ENCODE data around the gene PLCG2. TPM values are rescaled to one million over a fixed set of nuclear protein-coding genes. Genes with fewer than 3 reads are reported as not detected.

Gene PLCG2
- total RNA-seq, 1 donor from 2014 or later: 9.1 TPM

GRCh38 chr16:81786321-81786720 is 7.2 kb downstream of the PLCG2 start:
- TF ChIP-seq CTCF (IDR thresholded peaks at IDR 0.05; ENCODE audit: unreplicated experiment): no peak
- Mint-ChIP-seq H3K27me3 (peaks cover 18% of the 10 kb centered on the region), H3K36me3 (ENCODE audit: insufficient read depth) (no peaks in the 10 kb centered on the region), H3K4me1 (ENCODE audit: low read depth) (peaks cover 37% of the 10 kb centered on the region), H3K27ac (no peak overlapping the region), H3K4me3 (ENCODE audit: low read depth) (no peak overlapping the region), H3K9me3 (ENCODE audit: low read depth) (no peaks in the 10 kb centered on the region)
- DNase-seq (ENCODE audit: low spot score, unreplicated experiment): no peak

DNA sequence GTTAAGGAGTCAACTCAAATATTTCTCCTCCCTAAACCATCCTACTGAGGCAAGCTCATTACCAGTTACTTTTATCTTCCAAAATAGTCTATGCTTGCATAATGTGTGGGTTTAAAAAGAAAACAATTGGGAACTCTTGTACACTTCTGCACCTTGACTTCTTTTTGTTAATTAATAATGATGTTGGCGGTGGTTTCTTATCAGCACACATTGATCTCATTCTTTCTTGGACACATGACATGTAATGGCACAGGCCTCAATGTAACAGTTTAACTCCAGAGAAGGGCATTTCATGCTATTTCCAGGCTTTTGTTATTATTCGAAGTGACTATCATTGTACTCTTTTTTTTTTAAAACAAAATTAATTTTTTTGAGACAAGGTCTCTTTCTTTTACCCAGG is 7.8 kb downstream of the PLCG2 start:
- Mint-ChIP-seq H3K27me3 (peaks cover 14% of the 10 kb centered on the region), H3K9me3 (ENCODE audit: low read depth) (no peaks in the 10 kb centered on the region)

DNA sequence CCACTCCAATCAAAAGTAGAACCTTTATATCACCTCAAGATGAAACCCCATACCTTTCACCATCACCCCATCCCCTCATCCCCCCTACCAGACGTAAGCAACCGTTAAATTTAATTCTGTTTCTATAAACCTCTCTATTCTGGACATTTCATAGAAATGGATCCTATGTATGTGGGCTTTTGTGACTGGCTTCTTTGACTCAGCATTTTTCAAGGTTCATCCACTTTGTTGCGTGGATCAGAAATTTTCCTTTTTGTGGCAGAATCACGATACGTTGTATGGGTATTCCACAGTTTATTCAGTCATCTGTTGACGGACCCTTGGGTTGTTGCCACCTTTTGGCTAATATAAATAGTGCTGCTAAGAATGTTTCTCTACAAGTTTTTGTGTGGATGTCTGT is 8.6 kb downstream of the PLCG2 start:
- no peaks in the 10 kb centered on the region for H3K9me3 Mint-ChIP-seq (ENCODE audit: low read depth)
- no peaks in the 10 kb centered on the region for H3K36me3 Mint-ChIP-seq (ENCODE audit: insufficient read depth)
- peaks cover 9% of the 10 kb centered on the region for H3K27me3 Mint-ChIP-seq
- H3K27ac Mint-ChIP-seq: no peak overlapping the region
- H3K4me1 Mint-ChIP-seq (ENCODE audit: low read depth): peaks cover 37% of the 10 kb centered on the region
- no peak for TF ChIP-seq CTCF (IDR thresholded peaks at IDR 0.05; ENCODE audit: unreplicated experiment)
- DNase-seq (ENCODE audit: low spot score, unreplicated experiment): no peak
- no peak overlapping the region for H3K4me3 Mint-ChIP-seq (ENCODE audit: low read depth)

More for the DNA sequence above, 7.8 kb downstream of the PLCG2 start:
- no peak overlapping the region for H3K4me3 Mint-ChIP-seq (ENCODE audit: low read depth)
- peaks cover 37% of the 10 kb centered on the region for H3K4me1 Mint-ChIP-seq (ENCODE audit: low read depth)
- TF ChIP-seq CTCF (IDR thresholded peaks at IDR 0.05; ENCODE audit: unreplicated experiment): no peak
- H3K27ac Mint-ChIP-seq: no peak overlapping the region
- DNase-seq (ENCODE audit: low spot score, unreplicated experiment): no peak
- H3K36me3 Mint-ChIP-seq (ENCODE audit: insufficient read depth): no peaks in the 10 kb centered on the region

- Mint-ChIP-seq H3K27me3 (peaks cover 7% of the 10 kb centered on the region), H3K9me3 (ENCODE audit: low read depth) (no peaks in the 10 kb centered on the region), H3K36me3 (ENCODE audit: insufficient read depth) (no peaks in the 10 kb centered on the region), H3K4me1 (ENCODE audit: low read depth) (peaks cover 18% of the 10 kb centered on the region), H3K27ac (no peak overlapping the region), H3K4me3 (ENCODE audit: low read depth) (no peak overlapping the region)
- no peak for DNase-seq (ENCODE audit: low spot score, unreplicated experiment)
- no peak for TF ChIP-seq CTCF (IDR thresholded peaks at IDR 0.05; ENCODE audit: unreplicated experiment)
Observed at GRCh38 chr16:81790277-81790676, 11.2 kb downstream of the PLCG2 start.

- Mint-ChIP-seq H3K27ac (peak overlapping the region; percentile 30), H3K9me3 (ENCODE audit: low read depth) (no peaks in the 10 kb centered on the region), H3K27me3 (peaks cover 7% of the 10 kb centered on the region), H3K4me3 (ENCODE audit: low read depth) (no peak overlapping the region), H3K36me3 (ENCODE audit: insufficient read depth) (no peaks in the 10 kb centered on the region), H3K4me1 (ENCODE audit: low read depth) (peaks cover 11% of the 10 kb centered on the region)
- TF ChIP-seq CTCF (IDR thresholded peaks at IDR 0.05; ENCODE audit: unreplicated experiment): no peak
- no peak for DNase-seq (ENCODE audit: low spot score, unreplicated experiment)
Observed at GRCh38 chr16:81790830-81791435, 11.8 kb downstream of the PLCG2 start.

Measured in progenitor cell of endocrine pancreas (in vitro differentiated cells).